CD4-positive, alpha-beta T cell treated with Interleukin-12 subunit alpha and Interleukin-12 subunit beta, for 1 hour (primary cell): ENCODE measurements around the gene APOL3.
"Not testable (repeated sequence)": the region's sequence is repeated elsewhere in the genome, so short reads cannot be mapped to it uniquely, and the experiment has no call there.

Experiments
- DNase-seq: peaks from one replicate; pipeline ENCODE4 v3.0.0-alpha.2; 2020

APOL3 gene

DNA sequence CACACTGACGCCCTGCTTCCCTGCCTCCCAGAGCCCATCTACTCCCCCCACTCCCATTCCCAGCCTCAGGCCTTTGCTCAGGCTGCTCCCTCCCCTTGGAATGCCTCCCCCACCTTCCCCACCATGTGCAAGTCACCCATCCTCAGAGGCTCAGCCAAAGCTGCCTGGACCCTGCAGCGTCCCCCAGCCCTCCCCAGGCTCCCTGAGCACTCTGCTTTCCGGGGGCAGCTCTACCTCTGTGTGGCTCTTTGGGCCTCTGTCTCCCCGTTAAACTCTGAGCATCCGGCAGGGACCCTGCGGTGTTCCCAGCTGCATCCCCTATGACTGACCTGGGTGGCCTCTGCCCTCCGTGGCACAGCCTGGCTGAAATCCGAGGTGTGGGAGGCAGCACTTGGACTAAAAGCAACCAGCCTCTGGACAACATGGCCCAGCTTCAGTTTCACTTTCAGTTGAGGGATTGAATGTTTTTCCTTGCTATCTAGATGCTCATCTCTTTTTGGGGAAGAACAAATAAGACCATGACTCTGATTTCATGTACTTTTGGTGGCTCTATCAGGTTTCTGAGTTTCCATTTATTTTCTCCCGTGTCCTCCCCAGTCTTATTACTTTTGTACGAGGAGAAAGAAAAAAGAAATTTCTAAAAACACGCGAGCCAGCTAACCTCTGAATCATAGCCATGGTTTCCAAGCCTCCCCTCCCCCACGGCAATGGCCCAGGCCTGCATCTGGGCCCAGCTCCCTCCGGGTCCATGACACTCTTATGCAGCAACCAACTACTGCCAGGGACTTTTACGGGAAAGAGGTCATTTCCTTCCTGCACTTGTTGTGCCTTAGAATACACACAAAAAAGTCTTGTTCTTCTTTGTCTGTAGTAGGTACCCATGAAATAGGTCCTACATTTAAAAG is 3.8 kb downstream of the APOL3 start:
- peak; percentile 85 for DNase-seq

DNA sequence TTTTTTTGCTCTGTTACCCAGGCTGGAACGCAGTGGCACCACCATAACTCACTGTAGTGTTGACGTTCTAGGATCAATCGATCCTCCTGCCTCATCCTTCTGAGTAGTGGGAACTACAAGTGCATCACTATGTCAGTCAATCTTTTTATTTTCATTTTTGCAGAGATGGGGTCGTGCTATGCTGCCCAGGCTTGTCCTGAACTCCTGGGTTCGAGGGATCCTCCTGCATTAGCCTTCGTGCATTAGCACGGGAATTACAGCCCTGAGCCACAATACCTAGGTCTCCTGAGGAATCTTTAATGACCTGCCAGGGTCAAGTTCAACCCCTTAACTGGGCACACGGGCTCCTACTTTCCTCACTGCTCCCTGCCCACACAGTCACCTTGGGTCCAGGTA is 4.4 kb downstream of the APOL3 start:
- DNase-seq = no peak

DNA sequence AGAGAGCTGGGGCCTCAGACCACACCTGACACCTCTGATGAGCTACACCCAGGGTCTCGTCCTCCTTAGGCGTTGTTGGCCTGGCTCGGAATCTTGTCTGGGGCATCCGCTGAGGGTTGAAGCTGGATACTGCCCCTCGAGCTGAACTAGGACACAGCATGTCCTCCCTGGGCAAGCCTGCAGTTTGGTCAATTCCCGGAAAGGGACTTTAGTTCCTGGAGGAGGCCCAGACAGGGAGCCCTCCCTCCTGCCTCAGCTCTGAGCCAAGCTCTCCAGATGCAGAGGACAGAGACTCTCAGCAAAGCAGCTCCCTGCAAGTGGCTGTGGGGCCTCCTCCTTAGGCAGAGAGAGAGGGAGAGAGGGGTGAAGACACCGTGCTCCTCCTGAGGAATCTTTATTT is 4.9 kb downstream of the APOL3 start:
- no peak for DNase-seq

DNA sequence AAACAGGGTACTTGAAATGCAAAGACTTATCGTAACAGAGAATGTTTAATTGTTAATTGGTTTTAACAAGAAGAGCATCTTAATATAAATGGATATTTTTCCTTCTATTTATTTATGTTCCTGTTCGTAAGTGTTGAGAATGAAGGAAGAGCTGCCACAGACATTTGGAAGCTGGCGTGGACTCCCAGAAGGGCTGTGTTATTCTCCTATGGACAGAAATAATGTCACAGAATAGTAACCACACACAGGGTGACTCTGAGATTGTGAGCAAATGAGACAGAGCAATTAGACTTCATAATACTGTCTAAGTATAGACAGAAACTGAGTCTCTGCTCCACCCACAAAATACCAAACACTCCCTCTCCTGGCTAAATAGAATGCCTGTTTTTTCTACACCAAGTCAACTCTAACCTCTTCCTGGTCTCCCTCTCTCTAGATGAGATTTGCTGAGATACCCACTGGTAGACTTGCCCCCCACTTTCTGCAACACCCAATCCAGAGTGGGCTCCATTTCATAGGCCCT is 6.1 kb downstream of the APOL3 start:
- no peak for DNase-seq

DNA sequence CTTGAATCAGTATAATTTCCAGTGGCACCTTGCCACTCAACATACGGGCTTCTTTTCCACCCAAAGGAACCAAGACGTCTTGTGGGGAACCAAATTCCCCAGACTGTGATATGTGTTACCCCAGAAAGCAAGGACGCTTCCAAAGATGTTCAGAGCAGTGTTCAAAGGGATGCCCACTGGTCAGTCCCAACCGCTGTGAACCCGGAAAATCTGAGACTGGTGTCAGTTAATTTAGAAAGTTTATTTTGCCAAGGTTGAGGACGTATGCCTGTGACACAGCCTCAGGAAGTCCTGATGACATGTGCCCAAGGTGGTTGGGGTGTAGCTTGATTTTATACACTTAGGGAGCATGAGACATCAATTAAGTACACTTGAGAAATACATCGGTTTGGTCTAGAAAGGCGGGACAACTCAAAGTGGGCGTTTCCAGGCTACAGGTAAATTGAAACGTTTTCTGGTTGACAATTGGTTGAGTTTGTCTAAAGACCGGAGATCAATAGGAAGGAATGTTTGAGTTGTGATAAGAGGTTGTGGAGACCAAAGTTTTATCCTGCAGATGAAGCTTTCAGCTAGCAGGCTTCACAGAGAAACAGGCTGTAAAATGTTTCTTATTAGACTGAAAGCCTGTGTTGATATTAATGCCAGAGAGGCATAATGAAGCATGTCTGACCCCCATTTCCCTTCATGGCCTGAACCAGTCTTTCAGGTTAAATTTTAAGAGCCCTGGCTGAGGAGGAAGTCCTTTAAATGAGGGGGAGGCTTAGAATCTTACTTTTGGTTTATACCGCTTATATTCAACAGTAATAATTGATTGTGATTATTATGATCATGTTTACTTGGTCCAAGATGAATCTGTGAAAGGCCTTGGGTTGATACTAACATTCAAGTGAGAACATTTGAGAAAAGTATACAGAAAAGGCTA is 6.8 kb downstream of the APOL3 start:
- DNase-seq = no peak

DNA sequence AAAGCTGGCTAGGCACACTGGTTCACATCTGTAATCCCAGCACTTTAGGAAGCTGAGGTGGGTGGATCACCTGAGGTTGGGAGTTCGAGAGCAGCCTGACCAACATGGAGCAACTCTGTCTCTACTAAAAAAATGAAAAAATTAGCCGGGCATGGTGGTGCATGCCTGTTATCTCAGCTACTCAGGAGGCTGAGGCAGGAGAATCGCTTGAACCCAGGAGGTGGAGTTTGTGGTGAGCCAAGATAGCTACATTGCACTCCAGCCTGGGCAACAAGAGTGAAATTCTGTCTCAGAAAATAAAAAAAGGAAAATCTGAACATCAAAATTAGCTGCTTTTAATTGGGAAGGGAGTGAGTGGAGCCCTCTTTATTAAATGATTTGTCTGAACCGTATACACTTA is 7.7 kb downstream of the APOL3 start:
- DNase-seq = not testable (repeated sequence)

DNA sequence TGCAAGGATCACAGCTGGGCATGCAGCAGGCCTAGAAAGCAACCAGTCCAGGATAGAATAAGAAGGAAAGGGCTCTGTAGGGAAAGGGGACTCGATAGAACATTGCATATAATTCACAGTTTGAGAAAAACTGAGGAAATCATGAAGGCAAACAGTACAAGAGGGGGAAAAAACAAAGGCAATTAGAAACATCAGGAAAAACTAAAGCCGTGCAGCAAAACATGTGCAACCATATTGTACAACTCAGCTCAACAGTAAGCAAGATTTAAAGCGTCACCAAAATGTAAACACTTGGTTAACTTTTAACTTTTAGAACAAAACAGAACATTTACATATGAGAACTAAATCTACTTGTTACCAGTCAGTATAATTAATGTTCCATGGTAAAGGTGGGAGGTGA is 8.5 kb downstream of the APOL3 start:
- no peak for DNase-seq

DNA sequence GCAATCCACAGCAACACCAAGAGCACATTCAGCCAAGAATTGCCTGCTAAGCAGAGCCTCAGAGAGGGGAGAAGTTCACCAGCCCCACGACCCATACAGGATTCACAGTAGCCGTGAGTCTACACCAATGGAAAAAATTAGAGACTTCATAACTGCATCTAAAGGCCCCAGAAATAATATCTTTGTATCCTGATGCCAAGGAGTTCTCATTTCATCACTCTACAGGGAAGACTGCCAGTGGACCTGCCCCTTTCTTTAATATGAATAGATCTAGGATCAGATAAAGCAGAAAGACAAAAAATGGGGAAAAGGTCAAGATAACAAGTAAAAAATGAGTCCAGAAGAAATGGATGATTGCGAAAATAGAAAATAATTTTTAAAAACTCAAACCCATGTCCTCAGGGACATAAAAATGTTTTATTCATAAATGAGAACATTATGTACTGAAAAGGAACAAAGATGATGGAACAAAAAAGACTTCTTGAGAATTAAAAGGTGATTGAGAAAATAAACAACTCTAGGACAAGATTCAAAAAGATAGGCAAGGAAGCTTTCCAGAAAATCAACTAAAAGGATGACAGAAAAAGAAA is 9.5 kb downstream of the APOL3 start:
- no peak for DNase-seq

DNA sequence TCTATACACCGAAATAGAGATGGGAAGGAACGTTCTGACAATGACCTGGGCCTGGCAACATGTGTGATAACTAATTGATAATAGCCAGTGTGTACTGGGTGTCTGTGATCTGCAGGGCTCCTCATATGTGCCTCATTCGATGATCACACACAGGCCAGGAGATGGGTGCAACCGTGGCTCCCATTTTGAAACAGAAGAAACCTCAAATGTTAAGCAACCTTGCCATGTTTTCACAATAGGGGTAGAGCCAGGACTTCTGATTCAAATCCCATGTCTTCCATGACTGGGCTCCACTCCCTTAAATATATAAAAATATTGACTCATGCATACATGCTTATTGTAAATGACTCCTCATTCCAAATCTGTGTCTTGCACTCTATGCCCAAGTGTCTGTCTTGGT is 11.1 kb downstream of the APOL3 start:
- DNase-seq = no peak

DNA sequence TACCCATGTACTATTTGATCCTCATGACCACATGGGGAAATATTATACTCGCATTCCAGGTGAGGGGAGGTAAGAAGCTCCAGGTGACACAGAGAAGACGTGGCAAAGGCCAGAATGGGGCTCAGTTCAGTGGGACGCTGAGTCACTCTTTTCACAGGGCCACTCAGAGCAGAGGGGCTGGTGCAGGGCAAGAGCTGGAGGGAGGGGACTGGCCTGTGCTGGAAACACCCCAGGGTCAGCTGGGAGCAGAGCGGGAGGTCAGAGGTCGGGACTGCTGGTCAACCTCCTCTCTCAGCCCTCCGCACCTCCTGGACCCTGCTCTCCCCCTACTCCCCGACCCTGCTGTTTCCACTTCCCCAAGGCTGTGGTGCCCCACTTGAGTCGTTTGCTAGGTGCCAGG is 12.1 kb downstream of the APOL3 start:
- no peak for DNase-seq

DNA sequence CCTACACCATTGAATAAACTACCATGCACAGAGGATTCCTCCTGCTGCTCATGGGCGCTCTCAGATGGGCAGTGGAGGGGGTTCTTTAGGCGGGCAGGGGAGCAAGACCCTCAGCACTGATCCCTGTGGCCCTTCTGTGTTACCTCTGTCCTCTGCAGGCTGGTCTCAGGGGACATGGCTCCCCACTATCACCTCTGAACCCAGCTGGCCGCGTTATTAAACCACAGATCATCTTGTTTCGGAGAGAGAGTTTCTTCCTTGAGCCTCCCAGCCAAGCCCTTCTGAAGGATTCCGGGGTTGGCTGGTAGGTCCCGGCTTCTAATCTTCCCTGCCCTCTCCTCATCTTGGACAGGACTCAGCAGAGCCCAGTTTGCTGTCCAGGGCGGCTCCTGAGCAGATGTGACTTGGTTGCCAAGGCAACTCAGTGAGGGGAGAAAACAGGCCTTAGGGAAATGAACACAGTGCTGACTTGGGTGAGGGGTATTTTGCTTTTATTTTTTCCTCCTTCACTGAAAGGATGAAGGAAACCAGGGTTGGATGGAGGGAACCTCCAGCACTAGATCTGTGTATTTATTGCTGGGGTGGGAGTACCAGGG is 13.3 kb downstream of the APOL3 start:
- DNase-seq = no peak

DNA sequence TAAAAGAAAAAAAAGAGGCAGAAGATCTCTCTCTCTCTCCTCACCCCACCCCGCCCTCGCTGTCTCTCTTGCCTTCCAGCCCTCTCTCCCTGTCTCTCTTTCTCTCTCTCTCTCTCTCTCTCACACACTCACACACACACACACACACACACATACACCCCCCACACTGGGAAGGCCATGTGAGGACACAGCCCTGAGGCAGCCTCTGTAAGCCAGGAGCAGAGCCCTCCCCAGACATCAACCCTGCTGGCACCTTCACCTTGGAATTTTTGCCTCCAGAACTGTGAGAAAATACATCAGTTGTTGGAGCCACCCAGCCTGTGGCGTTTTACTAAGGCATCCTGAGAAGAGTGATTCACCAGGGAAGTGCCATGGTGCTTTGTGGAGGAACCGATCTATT is 14.7 kb downstream of the APOL3 start:
- no peak for DNase-seq

DNA sequence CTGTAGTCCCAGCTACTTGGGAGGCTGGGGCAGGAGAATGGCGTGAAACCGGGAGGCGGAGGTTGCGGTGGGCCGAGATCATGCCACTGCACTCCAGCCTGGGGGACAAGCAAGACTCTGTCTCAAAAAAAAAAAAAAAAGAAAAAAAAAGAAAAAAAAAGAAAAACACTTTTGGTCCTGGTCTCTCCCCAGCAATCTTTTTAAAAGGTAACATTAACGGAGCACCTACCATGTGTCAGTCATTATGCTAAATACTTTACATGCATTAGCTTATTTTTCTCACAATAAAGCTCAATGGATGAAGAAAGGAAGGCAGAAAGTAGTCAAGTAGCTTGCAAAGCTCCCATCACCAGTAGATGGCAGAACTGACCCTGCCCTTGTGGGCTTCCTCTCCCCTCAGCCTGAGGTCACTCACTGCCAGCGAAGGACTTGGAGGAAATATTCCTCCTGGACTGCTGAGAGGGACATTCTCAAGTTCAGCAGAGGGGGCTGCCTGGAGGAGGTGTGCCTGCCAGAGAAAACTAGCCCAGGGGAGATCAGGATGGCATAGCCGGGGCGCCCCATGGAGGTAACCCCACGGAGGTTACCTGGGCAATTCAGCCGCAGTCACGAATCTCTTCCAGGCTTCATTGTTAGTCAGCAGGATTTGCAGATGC is 15.5 kb downstream of the APOL3 start:
- peak; percentile 50 for DNase-seq

DNA sequence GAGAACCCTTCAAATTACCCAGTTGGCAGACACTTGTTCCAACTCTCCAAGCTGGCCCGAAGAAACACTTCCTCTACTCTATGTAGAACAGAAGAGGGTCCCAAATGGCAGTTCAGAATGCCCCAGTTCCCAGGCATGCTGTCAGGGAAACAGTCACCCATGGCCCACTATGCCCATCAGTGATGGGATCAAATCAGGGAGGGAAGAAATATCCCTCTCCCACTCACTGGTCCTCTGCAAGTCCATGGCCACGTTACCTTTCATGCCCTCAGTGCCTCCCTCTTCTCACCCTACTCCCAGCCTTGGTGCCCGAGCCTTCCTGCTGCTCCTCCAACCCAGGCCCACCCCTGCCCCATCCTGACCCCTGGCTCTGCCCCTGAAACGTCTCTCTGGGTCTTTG is 16.6 kb downstream of the APOL3 start:
- DNase-seq = no peak

DNA sequence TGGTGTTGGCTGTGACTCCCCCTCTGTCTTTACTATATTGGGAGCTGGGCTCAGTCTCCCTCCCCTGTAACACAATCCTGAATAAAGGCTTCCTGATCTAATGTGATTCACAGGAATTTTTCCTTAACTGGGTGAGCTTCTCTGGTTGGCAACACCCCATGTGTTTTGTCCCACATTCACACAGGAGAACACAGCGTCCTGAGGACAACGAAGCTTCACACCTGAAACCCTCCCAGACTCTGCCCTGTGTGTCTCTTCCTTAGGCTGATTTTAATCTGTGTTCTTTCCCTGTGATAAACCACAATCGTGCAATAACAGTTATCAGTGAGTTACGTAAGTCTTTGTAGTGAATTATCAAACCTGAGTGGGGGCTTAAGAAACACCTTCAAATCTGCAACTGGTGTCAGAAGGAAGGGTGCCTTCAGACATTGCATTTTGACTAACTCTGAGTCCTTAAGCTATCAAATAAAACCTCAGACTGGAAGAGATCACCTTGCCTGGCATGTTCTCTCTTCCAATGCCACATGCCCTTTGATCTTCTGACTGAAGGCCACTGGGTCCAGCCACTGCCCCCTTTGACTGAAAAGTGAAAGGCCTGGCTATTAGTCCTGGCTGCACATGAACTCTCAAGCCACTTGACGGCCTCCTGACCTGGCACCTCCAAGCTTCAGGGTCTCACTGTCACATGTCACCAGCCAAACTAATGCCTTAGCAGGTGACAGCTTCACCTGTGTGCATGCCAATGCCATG is 17.3 kb downstream of the APOL3 start:
- no peak for DNase-seq

DNA sequence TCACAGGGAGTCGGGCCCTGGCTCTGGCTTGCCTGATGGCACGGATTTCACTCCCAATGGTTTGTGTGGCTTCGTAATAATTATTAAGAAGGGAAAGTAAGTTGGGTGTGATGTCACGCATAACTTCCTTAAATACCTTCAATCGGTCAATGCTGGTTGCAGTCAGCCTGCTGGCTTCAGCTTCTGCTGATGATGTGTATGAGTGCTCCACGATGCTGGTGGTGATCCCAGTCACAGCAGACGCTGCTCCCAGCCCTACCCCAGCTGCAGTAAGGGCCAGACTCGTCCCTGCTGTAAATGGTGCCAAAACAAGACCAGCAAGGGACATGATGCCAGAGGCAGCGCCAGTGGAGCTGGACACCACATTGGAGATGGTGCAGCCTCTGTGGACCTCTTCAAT is 19.1 kb downstream of the APOL3 start:
- DNase-seq = no peak

DNA sequence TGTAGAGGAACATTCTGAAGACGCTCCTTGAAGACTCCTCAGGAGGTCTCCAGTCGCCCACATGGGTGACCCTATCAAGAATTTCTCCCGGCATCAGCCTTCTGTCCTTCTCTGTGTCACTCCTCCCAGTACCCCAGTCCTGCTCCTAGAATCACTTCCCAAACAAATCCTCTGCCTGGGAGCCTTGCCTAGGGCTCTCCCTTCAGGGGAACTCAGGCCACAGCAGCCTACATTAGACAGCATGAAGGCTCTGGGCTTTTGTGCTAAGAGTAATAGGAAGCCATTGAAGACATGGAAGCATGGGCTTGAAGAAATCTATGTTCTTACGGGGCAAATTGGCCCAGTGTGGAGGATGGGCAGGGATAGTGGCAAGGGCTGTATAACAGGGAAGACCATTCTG is 21.8 kb downstream of the APOL3 start:
- DNase-seq = not testable (repeated sequence)

DNA sequence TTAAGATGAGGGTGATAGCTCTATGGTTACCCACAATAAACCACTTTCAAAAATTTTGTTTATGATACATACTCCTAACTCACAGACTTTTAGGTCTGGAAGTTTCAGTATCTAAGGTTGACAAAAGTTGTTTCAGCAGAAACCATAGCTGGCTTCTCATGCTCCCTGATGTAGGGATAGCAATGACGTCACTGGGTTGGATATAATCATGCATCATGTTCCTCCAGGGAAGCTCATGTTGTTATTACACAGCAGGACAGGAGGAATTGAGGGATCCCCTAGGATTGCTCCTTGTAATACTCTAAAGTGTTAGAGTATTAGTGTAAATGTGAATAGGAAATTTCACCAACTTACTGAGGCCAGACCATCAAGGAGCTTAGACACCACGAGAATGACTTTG is 23.6 kb downstream of the APOL3 start:
- DNase-seq = no peak

DNA sequence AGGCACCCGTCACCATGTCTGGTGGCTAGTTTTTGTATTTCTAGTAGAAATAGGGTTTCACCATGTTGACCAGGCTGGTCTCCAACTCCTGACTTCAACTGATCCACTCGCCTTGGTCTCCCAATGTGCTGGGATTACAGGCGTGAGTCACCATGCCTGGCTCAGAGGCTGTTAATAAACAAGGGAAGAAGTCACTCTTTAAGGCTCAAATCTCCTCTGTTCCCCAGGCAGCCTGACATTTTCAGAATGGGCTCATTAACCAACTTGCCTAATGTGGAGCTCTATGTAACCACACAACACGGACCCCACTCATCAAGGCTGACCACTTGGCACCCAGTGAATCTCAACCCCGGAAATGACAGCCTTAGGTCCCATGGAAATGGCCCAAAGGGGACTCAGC is 24.1 kb downstream of the APOL3 start:
- no peak for DNase-seq

DNA sequence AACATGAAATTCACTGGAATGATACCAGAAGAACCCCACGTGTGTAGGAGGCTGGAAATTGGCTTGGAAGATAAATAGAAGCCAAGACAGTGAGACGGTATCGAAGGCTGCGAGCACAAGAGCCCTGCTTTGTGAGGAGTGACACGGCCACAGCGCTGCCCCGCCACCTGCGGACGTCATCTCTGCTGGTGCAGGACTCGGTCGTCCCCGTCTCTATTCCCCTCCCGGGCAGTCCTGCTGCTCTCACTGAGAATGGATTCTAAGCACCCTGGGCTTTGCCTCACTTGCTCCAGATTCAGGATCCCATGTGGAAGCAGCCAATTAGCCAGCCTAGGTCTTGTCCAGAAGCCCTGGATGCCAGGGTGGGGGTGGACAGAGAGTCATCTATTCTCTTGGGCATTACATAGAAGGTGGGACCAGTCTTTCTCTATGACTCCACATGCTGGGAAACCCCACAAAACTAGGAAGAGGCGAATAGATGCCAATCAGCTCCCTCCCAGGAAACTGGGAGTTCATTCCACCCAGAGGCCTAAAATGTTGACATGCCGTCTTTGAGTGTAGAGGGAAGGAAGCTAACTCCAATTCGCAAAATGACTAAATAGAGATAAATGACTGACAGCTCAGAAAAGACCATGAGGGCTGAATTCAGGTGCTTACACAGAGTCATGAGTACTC is 25.1 kb downstream of the APOL3 start:
- DNase-seq = no peak

DNA sequence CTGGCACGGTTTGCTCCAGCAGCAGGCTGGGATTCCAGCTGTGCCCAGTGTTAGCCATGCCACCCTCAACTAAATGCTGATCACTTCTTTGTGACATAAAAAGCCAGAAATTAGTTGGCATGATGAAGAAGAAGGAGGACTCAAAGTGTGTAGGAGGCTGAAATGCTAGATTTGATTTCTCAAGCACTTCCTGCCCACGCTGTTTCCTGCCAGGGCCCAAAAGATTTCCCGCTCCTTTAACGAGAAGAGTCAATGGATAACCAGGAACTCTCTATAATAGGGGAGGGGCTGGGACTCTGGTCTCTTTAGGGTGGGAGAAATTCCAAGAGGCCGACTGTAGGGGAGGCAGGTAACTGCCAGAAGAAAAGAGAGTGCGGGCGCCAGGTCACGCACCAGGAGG is 26.4 kb downstream of the APOL3 start:
- DNase-seq = no peak
